Measurements from ENCODE around the gene PSMD1.
"Not testable (repeated sequence)": the region's sequence is repeated elsewhere in the genome, so short reads cannot be mapped to it uniquely, and the experiment has no call there.

Gene PSMD1

GRCh38 chr2:231056453-231057416 is at the start of gene PSMD1:
PSMD1 (plus strand) TSS chr2:231056867; CDS start chr2:231057026, 159 bp downstream.
- DNase-seq, result peak; percentile 95

GRCh38 chr2:231007286-231008098 is 49.2 kb upstream of the PSMD1 start:
- DNase-seq, result no peak

- no peak for DNase-seq
Measured at GRCh38 chr2:231008131-231008530, 48.5 kb upstream of the PSMD1 start.

- no peak for DNase-seq
Measured at GRCh38 chr2:231009236-231009919, 47.3 kb upstream of the PSMD1 start.

GRCh38 chr2:231010201-231010730 is 46.4 kb upstream of the PSMD1 start:
- no peak for DNase-seq

- DNase-seq, result no peak
Measured at GRCh38 chr2:231011526-231011925, 45.1 kb upstream of the PSMD1 start.

- no peak for DNase-seq
Measured at GRCh38 chr2:231012463-231012862, 44.2 kb upstream of the PSMD1 start.

GRCh38 chr2:231013820-231014219 is 42.8 kb upstream of the PSMD1 start:
- no peak for DNase-seq

- DNase-seq, result no peak
Measured at GRCh38 chr2:231015478-231015877, 41.2 kb upstream of the PSMD1 start.

- no peak for DNase-seq
Measured at GRCh38 chr2:231015926-231016325, 40.7 kb upstream of the PSMD1 start.

- no peak for DNase-seq
Measured at GRCh38 chr2:231016566-231017230, 40.0 kb upstream of the PSMD1 start.

- no peak for DNase-seq
Measured at GRCh38 chr2:231017231-231017598, 39.5 kb upstream of the PSMD1 start.

GRCh38 chr2:231018184-231018583 is 38.5 kb upstream of the PSMD1 start:
- no peak for DNase-seq

- DNase-seq, result not testable (repeated sequence)
Measured at GRCh38 chr2:231025059-231025458, 31.6 kb upstream of the PSMD1 start.

GRCh38 chr2:231028889-231029288 is 27.8 kb upstream of the PSMD1 start:
- DNase-seq, result no peak

- DNase-seq, result no peak
Measured at GRCh38 chr2:231029563-231029962, 27.1 kb upstream of the PSMD1 start.

- no peak for DNase-seq
Measured at GRCh38 chr2:231030725-231031124, 25.9 kb upstream of the PSMD1 start.

GRCh38 chr2:231032575-231033140 is 24.0 kb upstream of the PSMD1 start:
- DNase-seq, result no peak

- no peak for DNase-seq
Measured at GRCh38 chr2:231033147-231034132, 23.2 kb upstream of the PSMD1 start.

- no peak for DNase-seq
Measured at GRCh38 chr2:231034291-231034882, 22.3 kb upstream of the PSMD1 start.

Data from CD4-positive, alpha-beta T cell treated with Interleukin-21 for 1 hour (primary cell).